ENCODE results near the gene KANSL3.

KANSL3 gene

GRCh38 chr2:96601382-96602292 lies 36.5 kb downstream of the KANSL3 start:
- ChIA-PET CTCF (interaction anchor here (0.9 to 1.8 kb wide), 4 partner anchors 26 to 92 kb away, joined by 3 to 5 read pairs (median 3); no protein-coding TSS in a partner anchor), POLR2A (no interaction called here)
- no peak for TF ChIP-seq CTCF (IDR thresholded peaks at IDR 0.05; ENCODE audit: control extremely low read depth, extremely low read depth, low read depth, missing control alignments)

GRCh38 chr2:96599941-96600340 lies 38.2 kb downstream of the KANSL3 start:
- CTCF ChIA-PET = interaction anchor here (1.0 to 2.5 kb wide), 6 partner anchors 9 to 94 kb away, joined by 3 to 9 read pairs (median 4); no protein-coding TSS in a partner anchor
- POLR2A ChIA-PET = no interaction called here
- DNase-seq (ENCODE audit: extremely low spot score) = no peak
- no peak for TF ChIP-seq CTCF (IDR thresholded peaks at IDR 0.05; ENCODE audit: control extremely low read depth, extremely low read depth, low read depth, missing control alignments)

More at GRCh38 chr2:96601382-96602292, 36.5 kb downstream of the KANSL3 start:
- no peak for DNase-seq (ENCODE audit: extremely low spot score)

DNA sequence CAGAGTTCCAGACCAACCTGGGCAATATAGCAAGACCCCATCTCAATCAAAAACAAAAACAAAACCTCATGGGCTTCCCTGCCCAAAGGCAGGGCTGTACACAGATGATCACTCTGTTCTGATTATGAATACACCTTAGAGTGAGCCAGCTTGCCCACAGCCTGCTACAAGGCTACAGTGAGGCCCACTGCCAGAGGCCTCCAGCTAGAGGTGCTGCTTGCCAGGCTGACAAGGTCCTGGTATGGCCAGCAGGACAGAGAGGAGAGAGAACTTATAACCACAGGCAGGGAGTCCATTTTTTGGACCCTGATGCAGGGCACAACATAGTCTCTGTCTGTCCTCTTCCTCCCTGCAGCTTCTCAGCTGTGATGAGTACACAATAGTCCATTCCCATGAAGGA lies 41.5 kb downstream of the KANSL3 start:
- TF ChIP-seq CTCF (IDR thresholded peaks at IDR 0.05; ENCODE audit: control extremely low read depth, extremely low read depth, low read depth, missing control alignments) = no peak
- ChIA-PET POLR2A (no interaction called here), CTCF (no interaction called here)
- no peak for DNase-seq (ENCODE audit: extremely low spot score)

DNA sequence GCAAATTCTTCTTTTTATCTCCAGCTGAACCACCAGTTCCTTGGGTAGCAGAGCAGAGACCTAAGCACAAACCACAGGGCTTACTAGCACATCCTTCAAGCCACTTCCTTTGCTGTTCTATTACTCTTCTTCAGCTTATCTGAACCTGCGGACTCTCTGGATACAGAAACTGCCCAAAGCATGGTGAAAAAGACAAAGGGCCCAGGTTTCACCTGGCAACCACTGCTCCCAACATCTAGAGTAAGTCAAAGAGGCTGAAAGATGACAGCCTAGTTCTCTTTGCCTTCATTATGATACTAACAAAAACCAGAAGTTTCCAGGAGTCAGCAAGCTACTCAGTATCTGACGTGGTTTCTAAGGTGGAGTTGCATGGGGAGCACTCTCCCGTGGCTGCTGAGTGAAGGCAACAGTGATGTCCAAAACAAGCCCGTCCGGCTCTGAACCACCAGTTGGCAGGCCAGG lies 43.4 kb downstream of the KANSL3 start:
- no peak for DNase-seq (ENCODE audit: extremely low spot score)
- TF ChIP-seq CTCF (IDR thresholded peaks at IDR 0.05; ENCODE audit: control extremely low read depth, extremely low read depth, low read depth, missing control alignments) = no peak

DNA sequence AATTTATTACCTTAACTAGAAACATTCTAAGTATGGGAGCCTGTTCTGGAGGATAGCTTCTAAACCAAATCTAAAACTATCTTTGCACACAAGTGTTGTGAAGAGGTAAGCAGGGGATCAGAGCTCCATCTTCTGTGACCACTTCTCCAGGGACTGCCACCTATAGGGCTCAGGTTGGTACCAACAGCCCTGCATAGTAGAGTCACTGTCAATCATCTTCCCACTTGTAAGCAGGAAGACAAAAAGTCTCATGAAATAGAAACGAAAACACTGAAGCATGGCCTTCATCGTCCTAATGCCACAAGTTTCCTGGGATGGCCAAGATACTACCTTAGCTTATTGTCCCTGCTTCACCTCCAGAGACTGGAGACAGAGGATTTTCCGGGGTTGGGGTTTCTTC lies 43.8 kb downstream of the KANSL3 start:
- ChIA-PET POLR2A (no interaction called here), CTCF (interaction anchor here (0.9 to 3.5 kb wide), 10 partner anchors 9 to 40 kb away, joined by 3 to 25 read pairs (median 4); no protein-coding TSS in a partner anchor)
- DNase-seq (ENCODE audit: extremely low spot score) = no peak
- no peak for TF ChIP-seq CTCF (IDR thresholded peaks at IDR 0.05; ENCODE audit: control extremely low read depth, extremely low read depth, low read depth, missing control alignments)

More for the DNA sequence above, 43.4 kb downstream of the KANSL3 start:
- POLR2A ChIA-PET = no interaction called here
- CTCF ChIA-PET = interaction anchor here (0.9 to 3.5 kb wide), 8 partner anchors 9 to 40 kb away, joined by 3 to 25 read pairs (median 6); no protein-coding TSS in a partner anchor

GRCh38 chr2:96591494-96591893 lies 46.6 kb downstream of the KANSL3 start:
- TF ChIP-seq CTCF (IDR thresholded peaks at IDR 0.05; ENCODE audit: control extremely low read depth, extremely low read depth, low read depth, missing control alignments) = no peak
- no peak for DNase-seq (ENCODE audit: extremely low spot score)
- POLR2A ChIA-PET = no interaction called here
- CTCF ChIA-PET = no interaction called here
